Mucosa of rectum (tissue), 2 donors: ENCODE data around the gene SWI5.

Source experiments
- H3K27ac ChIP-seq, 2 donors: one replicate each; pipeline ENCODE4 v1.7.0; 2013; ENCODE audit warnings: inconsistent platforms in 2 of 2, low read depth in 2 of 2, low read length in 2 of 2
- H3K27me3 ChIP-seq, 2 donors: one replicate each; pipeline ENCODE4 v1.7.0; 2013; ENCODE audit warnings: low read length in 2 of 2; ENCODE audit not compliant: control insufficient read depth in 2 of 2, insufficient read depth in 2 of 2
- H3K36me3 ChIP-seq, 2 donors: one replicate each; pipeline ENCODE4 v1.7.0; 2013; ENCODE audit warnings: low read length in 2 of 2; ENCODE audit not compliant: control insufficient read depth in 2 of 2, insufficient read depth in 2 of 2
- H3K4me1 ChIP-seq, 2 donors: one replicate each; pipeline ENCODE4 v1.7.0; 2013; ENCODE audit warnings: low read length in 2 of 2, mild to moderate bottlenecking in 1 of 2; ENCODE audit not compliant: control insufficient read depth in 2 of 2, insufficient read depth in 2 of 2
- H3K4me3 ChIP-seq, 2 donors: one replicate each; pipeline ENCODE4 v1.7.0; 2013; ENCODE audit warnings: low read length in 2 of 2
- H3K9ac ChIP-seq, 2 donors: one replicate each; pipeline ENCODE4 v1.7.0; 2013; ENCODE audit warnings: low read length in 2 of 2, low read depth in 1 of 2, mild to moderate bottlenecking in 1 of 2
- H3K9me3 ChIP-seq, 2 donors: one replicate each; pipeline ENCODE4 v1.7.0; 2013; ENCODE audit warnings: low read length in 2 of 2; ENCODE audit not compliant: control insufficient read depth in 2 of 2
- donor health status: healthy.
- donor health status: Normal muscosa, but diverticular disease.

The SWI5 gene

GRCh38 chr9:128335914-128336313 is 59.8 kb downstream of the SWI5 start:
- no peaks in the 10 kb centered on the region for H3K27me3 ChIP-seq

GRCh38 chr9:128337936-128338335 is 61.9 kb downstream of the SWI5 start:
- peaks cover 8 to 11% of the 10 kb centered on the region in 2 donors for H3K36me3 ChIP-seq
- peaks cover 5 to 12% of the 10 kb centered on the region in 2 donors for H3K4me1 ChIP-seq
- H3K27me3 ChIP-seq, result no peaks in the 10 kb centered on the region
- no peak overlapping the region for H3K4me3 ChIP-seq
- H3K9ac ChIP-seq, result no peak overlapping the region
- no peaks in the 10 kb centered on the region for H3K9me3 ChIP-seq
- no peak overlapping the region for H3K27ac ChIP-seq

More at GRCh38 chr9:128335914-128336313, 59.8 kb downstream of the SWI5 start:
- no peak overlapping the region for H3K4me3 ChIP-seq
- no peaks in the 10 kb centered on the region for H3K9me3 ChIP-seq
- no peak overlapping the region for H3K9ac ChIP-seq
- peaks cover 8 to 18% of the 10 kb centered on the region in 2 donors for H3K36me3 ChIP-seq
- H3K27ac ChIP-seq, result no peak overlapping the region
- peaks cover under 1 to 5% of the 10 kb centered on the region in 2 donors for H3K4me1 ChIP-seq
